PC-3 (cell line): ENCODE data around the gene TRIM24. TPM values are rescaled to one million over a fixed set of nuclear protein-coding genes. Genes with fewer than 3 reads are reported as not detected.

ENCODE experiments used
- ATAC-seq: fragments of 200-7000 bp; cut with Tn5 transposase; 2 replicates; pipeline ENCODE4 v1.9.1; 2020; ENCODE audit warnings: mild to moderate bottlenecking, moderate library complexity
- BruUV-seq: library from RNA; stranded (reverse); fragments of 400-500 nt; replicated peaks from 2 replicates; lab custom pipeline; 2021; lab: Mats Ljungman, UMichigan
- CTCF ChIA-PET: fragments of 300-600 bp; sonication (Branson Sonifier 250); formaldehyde crosslinking; loops from one replicate; lab custom pipeline; 2022; ENCODE audit warnings: antibody characterized with exemption; lab: Charles Lee
- POLR2A ChIA-PET: fragments of 300-600 bp; sonication (Branson Sonifier 250); formaldehyde crosslinking; loops from one replicate; lab custom pipeline; 2022; ENCODE audit warnings: antibody characterized with exemption; ENCODE audit not compliant: unreplicated experiment; lab: Charles Lee
- DNase-seq: peaks from one replicate; pipeline ENCODE4 v3.0.0-alpha.2; 2015
- H2AFZ ChIP-seq: fragments of 300-600 bp; sonication (generic); 2 replicates; pipeline ENCODE4 v1.6.0; 2016; ENCODE audit warnings: antibody characterized with exemption, low read length
- H3F3A ChIP-seq: fragments of 300-600 bp; sonication (generic); one replicate; pipeline ENCODE4 v1.6.0; 2017; ENCODE audit warnings: antibody characterized with exemption, low read length, control low read depth, mild to moderate bottlenecking; ENCODE audit not compliant: unreplicated experiment
- H3K27ac ChIP-seq: fragments of 300-600 bp; sonication (generic); 2 replicates; pipeline ENCODE4 v1.5.1; 2016; ENCODE audit warnings: mild to moderate bottlenecking, low read length
- H3K27me3 ChIP-seq: fragments of 300-600 bp; sonication (generic); 2 replicates; pipeline ENCODE4 v1.6.1; 2016; ENCODE audit warnings: low read length, mixed read lengths
- H3K36me3 ChIP-seq: fragments of 300-600 bp; sonication (generic); 2 replicates; pipeline ENCODE4 v1.6.1; 2016; ENCODE audit warnings: low read depth, mixed run types, low read length, mixed read lengths
- H3K4me1 ChIP-seq: fragments of 300-600 bp; sonication (generic); 2 replicates; pipeline ENCODE4 v1.5.1; 2016; ENCODE audit warnings: low read length; ENCODE audit not compliant: insufficient read depth
- H3K4me2 ChIP-seq: fragments of 300-600 bp; sonication (generic); 2 replicates; pipeline ENCODE4 v1.6.0; 2016; ENCODE audit warnings: low read length
- H3K4me3 ChIP-seq: fragments of 300-600 bp; sonication (generic); 2 replicates; pipeline ENCODE4 v1.5.1; 2016; ENCODE audit warnings: mild to moderate bottlenecking, low read length, mixed read lengths
- H3K79me2 ChIP-seq: fragments of 300-600 bp; sonication (generic); 2 replicates; pipeline ENCODE4 v1.6.1; 2017; ENCODE audit warnings: low read length, mixed read lengths
- H3K9ac ChIP-seq: fragments of 300-600 bp; sonication (generic); 2 replicates; pipeline ENCODE4 v1.6.0; 2016; ENCODE audit warnings: mild to moderate bottlenecking, low read length
- H3K9me2 ChIP-seq: fragments of 300-600 bp; sonication (generic); replicated peaks from 2 replicates; pipeline ENCODE4 v1.6.1; 2016; ENCODE audit warnings: mixed run types, low read length, mixed read lengths
- H3K9me3 ChIP-seq: fragments of 300-600 bp; sonication (generic); 2 replicates; pipeline ENCODE4 v1.6.1; 2016; ENCODE audit warnings: low read length, mixed read lengths
- H4K20me1 ChIP-seq: fragments of 300-600 bp; sonication (generic); 2 replicates; pipeline ENCODE4 v1.6.1; 2016; ENCODE audit warnings: low read length, mixed read lengths
- CTCF ChIP-seq: fragments of 300-600 bp; sonication (generic); conservative IDR thresholded peaks from 2 replicates; pipeline ENCODE4 v1.5.1; 2017; ENCODE audit warnings: antibody characterized with exemption, low read depth, mild to moderate bottlenecking, low read length
- EZH2 ChIP-seq: fragments of 300-600 bp; sonication (generic); IDR thresholded peaks from one replicate; pipeline ENCODE4 v1.6.1; 2017; ENCODE audit warnings: antibody characterized with exemption, mild to moderate bottlenecking, low read length; ENCODE audit not compliant: unreplicated experiment
- EZH2phosphoT487 ChIP-seq: fragments of 300-600 bp; sonication (generic); IDR thresholded peaks from 2 replicates; pipeline ENCODE4 v1.6.1; 2018; ENCODE audit warnings: mild to moderate bottlenecking, antibody characterized with exemption, low read length, borderline replicate concordance
- intact Hi-C: fragments of 100-400 bp; cut with micrococcal nuclease; formaldehyde crosslinking; loops from 2 replicates; pipeline ENCODE4 v1.9.0; 2023
- total RNA-seq: library from RNA; depleted of rRNA; stranded (reverse); fragments of >200 nt; gene quantifications from 2 replicates; pipeline ENCODE4 v1.2.3, GENCODE V29; 2014

Gene TRIM24
- total RNA-seq, 1 experiment from 2014 or later, result 12.9 TPM

- Histone ChIP-seq H3K79me2 (no peaks in the 10 kb centered on the region), H3K9ac (no peak overlapping the region), H3F3A (no peaks in the 10 kb centered on the region), H3K4me1 (peaks cover 6% of the 10 kb centered on the region; the same call in 1 of the 2 replicates), H3K4me3 (no peak overlapping the region), H3K4me2 (no peak overlapping the region), H2AFZ (no peak overlapping the region), H3K9me3 (no peaks in the 10 kb centered on the region), H3K36me3 (no peaks in the 10 kb centered on the region), H3K9me2 (no peaks in the 10 kb centered on the region), H3K27me3 (no peaks in the 10 kb centered on the region), H3K27ac (no peak overlapping the region), H4K20me1 (no peaks in the 10 kb centered on the region)
- ChIA-PET CTCF (no interaction called here), POLR2A (no interaction called here)
- BruUV-seq, result no TSS peak
- no peak for TF ChIP-seq EZH2phosphoT487
- TF ChIP-seq EZH2, result no peak
- TF ChIP-seq CTCF, result no peak
- intact Hi-C loops, result no loop called here
- DNase-seq (no peak), ATAC-seq (no peak)
Observed at GRCh38 chr7:138442822-138443221, 17.2 kb upstream of the TRIM24 start.

GRCh38 chr7:138449580-138449979, 10.5 kb upstream of the TRIM24 start:
- Histone ChIP-seq H3K79me2 (no peaks in the 10 kb centered on the region), H3K36me3 (no peaks in the 10 kb centered on the region), H3K4me1 (no peaks in the 10 kb centered on the region), H3K9ac (no peak overlapping the region), H3F3A (no peaks in the 10 kb centered on the region), H3K27ac (no peak overlapping the region), H3K4me3 (no peak overlapping the region), H3K27me3 (no peaks in the 10 kb centered on the region), H3K9me3 (no peaks in the 10 kb centered on the region), H2AFZ (no peak overlapping the region), H3K9me2 (no peaks in the 10 kb centered on the region), H4K20me1 (no peaks in the 10 kb centered on the region), H3K4me2 (no peak overlapping the region)
- ATAC-seq, result no peak
- ChIA-PET CTCF (interaction anchor here (0.5 kb wide), 1 partner anchor 288 kb away, joined by 4 read pairs; no protein-coding TSS in a partner anchor), POLR2A (no interaction called here)
- TF ChIP-seq EZH2, result no peak
- TF ChIP-seq CTCF, result peak; percentile 54
- TF ChIP-seq EZH2phosphoT487, result no peak
- intact Hi-C loops, result loop anchor here (1.0 kb wide), 1 partner anchor 289 kb away; no protein-coding TSS in a partner anchor
- DNase-seq, result no peak
- no TSS peak for BruUV-seq

- ATAC-seq (no peak), DNase-seq (no peak)
- Histone ChIP-seq H3K36me3 (no peaks in the 10 kb centered on the region), H3K27me3 (no peaks in the 10 kb centered on the region), H3K9me3 (no peaks in the 10 kb centered on the region), H3K79me2 (no peaks in the 10 kb centered on the region), H3K4me2 (no peak overlapping the region), H4K20me1 (no peaks in the 10 kb centered on the region), H3K27ac (no peak overlapping the region), H2AFZ (no peak overlapping the region), H3K4me1 (no peaks in the 10 kb centered on the region), H3K4me3 (no peak overlapping the region), H3K9ac (no peak overlapping the region), H3K9me2 (no peaks in the 10 kb centered on the region), H3F3A (no peaks in the 10 kb centered on the region)
- ChIA-PET CTCF (no interaction called here), POLR2A (no interaction called here)
- BruUV-seq, result no TSS peak
- intact Hi-C loops, result no loop called here
- no peak for TF ChIP-seq EZH2phosphoT487
Observed at GRCh38 chr7:138455609-138456008, 4.5 kb upstream of the TRIM24 start.
